Activated naive CD8-positive, alpha-beta T cell treated with anti-CD3 and anti-CD28 coated beads, Interleukin-2, amount 10 ng/mL, durations not matched to agents 7 days and 5 days (primary cell): ENCODE data around the gene BANK1. TPM values are rescaled to one million over a fixed set of nuclear protein-coding genes. Genes with fewer than 3 reads are reported as not detected.

Experiments used
- ATAC-seq: fragments of 150-1000 bp; cut with Tn5 transposase; one replicate; pipeline ENCODE4 v1.10.0; 2021; ENCODE audit warnings: low read depth, moderate library complexity
- POLR2A ChIA-PET: fragments of 350-600 bp; sonication (Branson Sonifier 250); formaldehyde crosslinking; loops from one replicate; lab custom pipeline; 2021; ENCODE audit warnings: antibody characterized with exemption; lab: Charles Lee
- DNase-seq: peaks from one replicate; pipeline ENCODE4 v3.0.0; 2021
- H3K27ac Mint-ChIP-seq: one replicate; pipeline ENCODE4 v1.8.0; 2022; ENCODE audit warnings: mild to moderate bottlenecking, mixed read lengths
- H3K27me3 Mint-ChIP-seq: one replicate; pipeline ENCODE4 v1.8.0; 2022; ENCODE audit warnings: mild to moderate bottlenecking, moderate library complexity, mixed read lengths
- H3K36me3 Mint-ChIP-seq: one replicate; pipeline ENCODE4 v1.8.0; 2021; ENCODE audit warnings: mild to moderate bottlenecking, mixed read lengths
- H3K4me1 Mint-ChIP-seq: one replicate; pipeline ENCODE4 v1.8.0; 2021; ENCODE audit warnings: mixed read lengths
- H3K4me3 Mint-ChIP-seq: one replicate; pipeline ENCODE4 v1.8.0; 2022; ENCODE audit warnings: mild to moderate bottlenecking, moderate library complexity, mixed read lengths
- H3K9me3 Mint-ChIP-seq: one replicate; pipeline ENCODE4 v1.8.0; 2021; ENCODE audit warnings: mixed read lengths
- total RNA-seq, 2 experiments: library from RNA; stranded (reverse); gene quantifications; one replicate each; pipeline ENCODE4 v1.2.3, GENCODE V29; 2021

The BANK1 gene
- total RNA-seq, 2 experiments from 2014 or later = 0.51 to 0.72 TPM

GRCh38 chr4:101791182-101791558, 640 bp downstream of the BANK1 start:
- Mint-ChIP-seq H3K27ac (no peak overlapping the region), H3K27me3 (peaks cover 51% of the 10 kb centered on the region)
- peak; percentile 3 for ATAC-seq

DNA sequence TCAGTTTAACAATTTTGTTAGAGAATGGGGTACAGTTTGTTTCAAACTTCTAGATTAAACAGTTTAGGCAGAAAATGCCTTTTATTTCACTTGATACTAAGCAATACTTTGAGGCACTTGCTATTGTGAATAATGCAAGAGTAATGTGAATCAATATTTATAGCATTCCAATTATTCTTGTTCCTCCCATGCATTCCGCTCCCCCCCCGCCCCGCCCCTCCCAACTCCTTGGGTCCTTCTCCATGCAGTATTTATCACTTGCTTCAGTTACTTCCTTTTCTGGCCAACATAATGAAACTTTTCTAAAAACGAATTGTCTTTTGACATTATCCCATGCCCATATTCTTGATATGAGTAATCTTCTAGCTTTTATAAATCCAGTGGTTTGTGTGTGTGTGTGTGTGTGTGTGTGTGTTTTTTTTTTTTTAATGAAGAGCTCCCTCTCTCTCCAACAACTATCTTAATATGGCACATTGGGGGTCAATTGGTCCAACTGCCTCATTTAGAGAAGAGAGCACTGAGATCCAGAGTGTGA, 1.6 kb downstream of the BANK1 start:
- POLR2A ChIA-PET = no interaction called here
- H3K4me3 Mint-ChIP-seq = peak overlapping the region; percentile 15
- no peak for ATAC-seq

More at GRCh38 chr4:101791182-101791558, 640 bp downstream of the BANK1 start:
- Mint-ChIP-seq H3K36me3 (no peaks in the 10 kb centered on the region), H3K9me3 (peaks cover 2% of the 10 kb centered on the region), H3K4me1 (peaks cover 7% of the 10 kb centered on the region), H3K4me3 (peak overlapping the region; percentile 96)
- POLR2A ChIA-PET = no interaction called here
- no peak for DNase-seq

DNA sequence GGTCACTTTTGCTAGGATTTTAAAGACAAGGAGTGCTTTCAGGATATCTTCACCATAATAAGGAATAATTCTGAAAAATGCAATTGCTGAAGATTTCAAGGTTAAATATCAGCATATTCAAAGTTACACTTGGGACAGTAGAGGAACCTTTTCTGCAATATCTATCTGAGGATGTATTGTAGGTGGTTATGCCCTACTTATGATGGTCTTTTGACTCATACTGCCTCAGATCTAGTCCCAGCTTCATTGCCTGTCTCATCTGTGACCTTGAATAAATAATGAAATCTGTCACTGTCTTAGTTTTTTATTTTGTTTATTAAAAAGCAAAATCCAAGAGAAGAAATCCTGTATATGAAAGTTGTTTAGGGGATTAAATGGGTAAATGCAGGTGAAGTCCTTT, 2.9 kb downstream of the BANK1 start:
- no peaks in the 10 kb centered on the region for H3K9me3 Mint-ChIP-seq
- H3K27me3 Mint-ChIP-seq = peaks cover 55% of the 10 kb centered on the region
- POLR2A ChIA-PET = no interaction called here
- no peak overlapping the region for H3K4me3 Mint-ChIP-seq
- H3K36me3 Mint-ChIP-seq = no peaks in the 10 kb centered on the region
- H3K27ac Mint-ChIP-seq = no peak overlapping the region
- DNase-seq (no peak), ATAC-seq (no peak)
- peaks cover 7% of the 10 kb centered on the region for H3K4me1 Mint-ChIP-seq

More for the DNA sequence above, 1.6 kb downstream of the BANK1 start:
- no peak for DNase-seq
- Mint-ChIP-seq H3K9me3 (no peaks in the 10 kb centered on the region), H3K36me3 (no peaks in the 10 kb centered on the region), H3K27ac (no peak overlapping the region), H3K4me1 (peaks cover 7% of the 10 kb centered on the region), H3K27me3 (peaks cover 55% of the 10 kb centered on the region)

- Mint-ChIP-seq H3K4me1 (peaks cover 7% of the 10 kb centered on the region), H3K36me3 (no peaks in the 10 kb centered on the region), H3K27me3 (peaks cover 58% of the 10 kb centered on the region), H3K4me3 (no peak overlapping the region), H3K9me3 (no peaks in the 10 kb centered on the region), H3K27ac (no peak overlapping the region)
- POLR2A ChIA-PET = no interaction called here
- ATAC-seq (no peak), DNase-seq (no peak)
Observed at GRCh38 chr4:101794806-101795205, 4.3 kb downstream of the BANK1 start.

- no peak overlapping the region for H3K27ac Mint-ChIP-seq
Observed at GRCh38 chr4:101795704-101796103, 5.2 kb downstream of the BANK1 start.

GRCh38 chr4:101801958-101802357, 11.4 kb downstream of the BANK1 start:
- Mint-ChIP-seq H3K27ac (no peak overlapping the region), H3K27me3 (peaks cover 17% of the 10 kb centered on the region), H3K4me1 (no peaks in the 10 kb centered on the region), H3K4me3 (no peak overlapping the region), H3K36me3 (no peaks in the 10 kb centered on the region), H3K9me3 (peaks cover 2% of the 10 kb centered on the region)
- ATAC-seq = no peak
- DNase-seq = no peak
- POLR2A ChIA-PET = no interaction called here

More at GRCh38 chr4:101795704-101796103, 5.2 kb downstream of the BANK1 start:
- Mint-ChIP-seq H3K4me1 (peaks cover 5% of the 10 kb centered on the region), H3K27me3 (peaks cover 56% of the 10 kb centered on the region), H3K9me3 (no peaks in the 10 kb centered on the region), H3K4me3 (no peak overlapping the region), H3K36me3 (no peaks in the 10 kb centered on the region)
- POLR2A ChIA-PET = no interaction called here
- DNase-seq (no peak), ATAC-seq (no peak)

GRCh38 chr4:101806914-101807313, 16.4 kb downstream of the BANK1 start:
- peaks cover 6% of the 10 kb centered on the region for H3K27me3 Mint-ChIP-seq
- peaks cover 2% of the 10 kb centered on the region for H3K9me3 Mint-ChIP-seq
- POLR2A ChIA-PET = no interaction called here
- ATAC-seq = no peak
- no peak overlapping the region for H3K27ac Mint-ChIP-seq
- no peak overlapping the region for H3K4me3 Mint-ChIP-seq
- no peaks in the 10 kb centered on the region for H3K4me1 Mint-ChIP-seq
- no peaks in the 10 kb centered on the region for H3K36me3 Mint-ChIP-seq
- no peak for DNase-seq

DNA sequence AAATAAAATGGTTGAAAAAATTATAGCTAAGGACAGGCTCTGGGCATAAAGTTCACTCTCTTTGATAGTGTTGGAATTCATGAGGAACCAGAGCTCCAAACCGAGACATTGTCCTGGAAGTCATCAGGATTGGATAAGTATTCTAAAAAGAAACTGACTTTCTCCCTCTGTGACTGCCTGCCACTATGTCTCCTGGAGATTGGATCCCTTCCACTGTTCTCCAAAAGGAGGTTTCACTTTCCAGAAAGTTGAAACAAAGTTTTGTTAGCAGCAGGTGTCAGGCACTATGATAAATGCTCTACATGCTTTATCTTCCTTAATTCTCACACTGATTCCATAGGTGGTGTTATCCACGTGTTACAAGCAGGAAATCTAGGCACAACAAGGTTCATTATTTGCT, 16.8 kb downstream of the BANK1 start:
- no peak for DNase-seq
- peaks cover 5% of the 10 kb centered on the region for H3K27me3 Mint-ChIP-seq
- H3K27ac Mint-ChIP-seq = no peak overlapping the region
- H3K4me3 Mint-ChIP-seq = no peak overlapping the region
- peaks cover 2% of the 10 kb centered on the region for H3K9me3 Mint-ChIP-seq
- H3K36me3 Mint-ChIP-seq = no peaks in the 10 kb centered on the region
- no peak for ATAC-seq
- POLR2A ChIA-PET = no interaction called here
- H3K4me1 Mint-ChIP-seq = no peaks in the 10 kb centered on the region

GRCh38 chr4:101813604-101814003, 23.1 kb downstream of the BANK1 start:
- no peak overlapping the region for H3K4me3 Mint-ChIP-seq
- H3K9me3 Mint-ChIP-seq = no peaks in the 10 kb centered on the region
- H3K36me3 Mint-ChIP-seq = no peaks in the 10 kb centered on the region
- ATAC-seq (no peak), DNase-seq (no peak)
- peaks cover 1% of the 10 kb centered on the region for H3K4me1 Mint-ChIP-seq
- peaks cover 9% of the 10 kb centered on the region for H3K27me3 Mint-ChIP-seq
- POLR2A ChIA-PET = no interaction called here
- no peak overlapping the region for H3K27ac Mint-ChIP-seq

- DNase-seq (no peak), ATAC-seq (no peak)
- no peaks in the 10 kb centered on the region for H3K36me3 Mint-ChIP-seq
- POLR2A ChIA-PET = no interaction called here
- peaks cover 1% of the 10 kb centered on the region for H3K4me1 Mint-ChIP-seq
- H3K4me3 Mint-ChIP-seq = no peak overlapping the region
- no peak overlapping the region for H3K27ac Mint-ChIP-seq
- peaks cover 7% of the 10 kb centered on the region for H3K27me3 Mint-ChIP-seq
- H3K9me3 Mint-ChIP-seq = peaks cover 7% of the 10 kb centered on the region
Observed at GRCh38 chr4:101818362-101818761, 27.8 kb downstream of the BANK1 start.

DNA sequence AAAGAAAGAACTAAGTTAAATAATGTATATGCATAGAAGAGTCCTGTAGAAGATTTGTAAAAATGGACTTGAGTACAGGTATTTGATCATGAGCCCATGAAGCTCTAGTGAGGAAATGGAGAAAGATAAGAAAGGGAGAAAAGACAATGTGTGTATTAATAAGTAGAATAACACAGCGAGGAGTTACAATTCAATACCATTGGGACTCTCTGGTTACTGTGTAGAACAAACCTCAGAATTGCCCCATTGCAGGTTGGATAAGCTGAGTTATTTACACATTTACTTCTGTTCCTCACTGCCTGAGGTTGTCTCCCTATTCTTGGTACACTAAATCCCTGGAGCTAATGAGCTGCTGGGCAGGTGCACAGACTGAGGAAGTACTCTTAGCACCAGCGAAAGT, 33.3 kb downstream of the BANK1 start:
- H3K36me3 Mint-ChIP-seq = no peaks in the 10 kb centered on the region
- no peak for ATAC-seq
- H3K27ac Mint-ChIP-seq = no peak overlapping the region

GRCh38 chr4:101824500-101824899, 34.0 kb downstream of the BANK1 start:
- no peak overlapping the region for H3K4me3 Mint-ChIP-seq
- no peak for DNase-seq
- H3K4me1 Mint-ChIP-seq = no peaks in the 10 kb centered on the region
- no peak for ATAC-seq
- peaks cover 5% of the 10 kb centered on the region for H3K27me3 Mint-ChIP-seq
- H3K27ac Mint-ChIP-seq = no peak overlapping the region
- no peaks in the 10 kb centered on the region for H3K36me3 Mint-ChIP-seq
- POLR2A ChIA-PET = no interaction called here
- peaks cover 7% of the 10 kb centered on the region for H3K9me3 Mint-ChIP-seq

More for the DNA sequence above, 33.3 kb downstream of the BANK1 start:
- POLR2A ChIA-PET = no interaction called here
- no peak for DNase-seq
- Mint-ChIP-seq H3K27me3 (peaks cover 5% of the 10 kb centered on the region), H3K4me1 (no peaks in the 10 kb centered on the region), H3K9me3 (peaks cover 7% of the 10 kb centered on the region), H3K4me3 (no peak overlapping the region)

- peaks cover 2% of the 10 kb centered on the region for H3K27me3 Mint-ChIP-seq
- no peak overlapping the region for H3K27ac Mint-ChIP-seq
- no peaks in the 10 kb centered on the region for H3K4me1 Mint-ChIP-seq
- peaks cover 5% of the 10 kb centered on the region for H3K9me3 Mint-ChIP-seq
- ATAC-seq (no peak), DNase-seq (no peak)
- no peak overlapping the region for H3K4me3 Mint-ChIP-seq
- H3K36me3 Mint-ChIP-seq = no peaks in the 10 kb centered on the region
- POLR2A ChIA-PET = no interaction called here
Observed at GRCh38 chr4:101825953-101826352, 35.4 kb downstream of the BANK1 start.

DNA sequence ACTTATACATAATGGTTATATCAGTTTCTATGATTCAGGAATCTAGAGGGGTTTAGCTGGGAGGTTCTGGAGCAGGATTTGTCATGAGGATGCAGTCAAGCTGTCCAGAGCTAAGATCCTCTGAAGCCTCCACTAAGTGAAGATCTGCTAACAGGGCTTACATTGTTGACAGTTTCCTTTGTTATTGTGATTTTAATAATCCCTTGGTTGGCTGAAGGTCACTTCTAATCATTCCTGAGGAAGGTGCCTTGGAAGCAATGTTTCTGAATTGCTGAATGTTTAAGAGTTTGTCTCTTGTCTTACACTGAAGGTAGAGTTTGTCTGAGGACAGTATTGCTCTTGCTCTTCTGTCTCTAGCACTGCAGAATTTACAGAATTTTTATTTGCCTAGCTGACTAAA, 41.3 kb downstream of the BANK1 start:
- H3K4me1 Mint-ChIP-seq = no peaks in the 10 kb centered on the region
- H3K36me3 Mint-ChIP-seq = no peaks in the 10 kb centered on the region
- ATAC-seq (no peak), DNase-seq (no peak)
- H3K27me3 Mint-ChIP-seq = peaks cover 10% of the 10 kb centered on the region
- H3K4me3 Mint-ChIP-seq = no peak overlapping the region
- H3K9me3 Mint-ChIP-seq = no peaks in the 10 kb centered on the region
- POLR2A ChIA-PET = no interaction called here
- H3K27ac Mint-ChIP-seq = no peak overlapping the region

DNA sequence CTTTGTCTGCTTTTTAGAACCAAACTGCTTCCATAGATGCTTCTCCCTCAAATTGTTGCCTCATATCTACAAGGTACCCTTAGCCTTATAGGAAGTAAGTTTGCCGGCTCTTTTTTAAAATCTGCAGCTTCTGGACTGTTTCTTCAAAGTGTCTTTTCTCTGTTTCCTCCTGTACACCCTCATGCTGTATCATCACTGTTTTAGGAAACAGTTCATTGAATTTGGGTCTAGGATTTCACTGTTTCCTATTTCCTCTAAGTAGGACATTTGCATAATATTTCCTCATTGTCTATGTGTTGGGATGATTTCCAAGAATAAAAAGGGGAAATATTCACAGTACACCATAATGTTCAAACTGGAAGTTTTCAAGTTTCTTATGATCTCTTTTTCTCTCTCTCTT, 43.0 kb downstream of the BANK1 start:
- Mint-ChIP-seq H3K9me3 (no peaks in the 10 kb centered on the region), H3K27me3 (peaks cover 11% of the 10 kb centered on the region), H3K36me3 (no peaks in the 10 kb centered on the region), H3K4me1 (no peaks in the 10 kb centered on the region), H3K27ac (no peak overlapping the region), H3K4me3 (no peak overlapping the region)
- POLR2A ChIA-PET = no interaction called here
- DNase-seq (no peak), ATAC-seq (no peak)
